Measurements from ENCODE around the gene CRYAB.

GRCh38 chr11:111878849-111879636 lies 32.5 kb downstream of the CRYAB start, which contains the start of the genes CFAP68 and FDXACB1:
- TF ChIP-seq CTCF (IDR thresholded peaks at IDR 0.05) (peak; percentile 87 to 100 (median 99)), POLR2A (IDR thresholded peaks at IDR 0.05) (peak; percentile 27 to 80 (median 79))
